NCI-H2081 treated with DMSO at 0.1 percent for 48 hours (cell line): Measurements from ENCODE around the gene IL17RD.

ENCODE experiments used
- DNase-seq: peaks from one replicate; lab custom pipeline; 2025; lab: John Stamatoyannopoulos, UW

Gene IL17RD

GRCh38 chr3:57065588-57065987 is 99.6 kb downstream of the IL17RD start:
- no peak for DNase-seq

GRCh38 chr3:57064572-57064971 is 100.6 kb downstream of the IL17RD start:
- DNase-seq: no peak

GRCh38 chr3:57064001-57064400 is 101.2 kb downstream of the IL17RD start:
- DNase-seq: no peak

GRCh38 chr3:57063032-57063431 is 102.1 kb downstream of the IL17RD start:
- DNase-seq: no peak

- no peak for DNase-seq
Measured at GRCh38 chr3:57062101-57062631, 103.0 kb downstream of the IL17RD start.

- no peak for DNase-seq
Measured at GRCh38 chr3:57061556-57061955, 103.6 kb downstream of the IL17RD start.

- no peak for DNase-seq
Measured at GRCh38 chr3:57060089-57060821, 104.9 kb downstream of the IL17RD start, which contains the start of gene SPATA12. Gene SPATA12, plus strand, starts transcription at chr3:57060664. Its CDS starts 13,031 bp downstream, at chr3:57073695.

GRCh38 chr3:57059411-57059810 is 105.7 kb downstream of the IL17RD start:
- no peak for DNase-seq

DNA sequence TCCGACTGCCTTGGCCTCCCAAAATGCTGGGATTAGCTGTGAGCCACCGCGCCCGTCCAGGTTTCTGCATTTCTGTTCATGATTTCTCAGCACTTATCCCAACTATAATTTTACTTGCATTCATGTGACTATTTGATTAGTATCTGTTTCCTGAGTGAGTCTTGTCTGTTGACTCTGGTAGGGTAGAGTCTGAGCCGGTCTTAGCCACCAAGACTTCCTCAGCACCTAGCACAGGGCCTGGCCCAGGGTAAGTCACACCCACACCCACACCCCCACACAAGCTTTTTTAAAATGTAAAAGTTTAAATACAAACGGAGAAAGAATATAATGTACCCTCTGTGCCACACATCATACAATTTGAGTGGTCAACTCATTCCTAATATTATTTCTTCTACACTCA is 107.8 kb downstream of the IL17RD start:
- DNase-seq: no peak

DNA sequence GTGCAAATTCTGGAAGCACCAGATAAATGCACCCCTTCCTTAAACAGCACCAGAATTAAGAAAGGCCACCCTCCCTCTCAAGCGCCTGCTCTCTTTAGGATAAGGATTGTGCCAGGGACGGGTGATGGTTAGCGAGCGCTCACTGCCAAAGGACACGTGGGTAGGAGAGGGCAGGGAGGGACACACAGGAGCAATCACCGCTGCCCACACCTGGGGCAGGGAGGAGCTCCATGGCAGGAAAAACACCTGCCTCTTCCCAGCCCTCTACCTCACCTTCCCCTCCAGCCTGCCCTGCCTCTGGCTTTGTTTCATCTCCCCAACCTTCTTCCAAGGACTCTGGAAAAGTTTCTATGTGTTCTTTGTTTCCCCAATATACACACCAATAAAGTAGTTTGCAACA is 112.0 kb downstream of the IL17RD start:
- DNase-seq: no peak

DNA sequence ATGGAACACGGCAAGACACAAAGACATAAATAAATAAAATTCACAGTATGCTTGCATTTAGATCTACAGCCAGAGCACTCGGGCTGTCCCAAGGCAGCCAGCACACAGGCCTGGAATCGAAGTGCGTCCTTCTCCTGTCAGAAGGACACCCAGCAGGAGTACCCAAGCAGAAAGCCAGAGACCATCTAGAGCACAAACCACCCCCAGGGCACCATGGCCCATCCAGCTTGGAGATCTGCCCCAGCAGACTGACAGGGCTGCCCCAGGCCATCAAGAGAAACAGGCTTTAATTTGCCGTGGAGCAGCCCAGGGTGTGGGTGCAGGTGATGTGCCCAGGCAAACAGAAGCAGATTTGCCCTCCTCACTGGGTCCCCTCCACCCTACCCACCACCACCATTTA is 112.5 kb downstream of the IL17RD start:
- no peak for DNase-seq

DNA sequence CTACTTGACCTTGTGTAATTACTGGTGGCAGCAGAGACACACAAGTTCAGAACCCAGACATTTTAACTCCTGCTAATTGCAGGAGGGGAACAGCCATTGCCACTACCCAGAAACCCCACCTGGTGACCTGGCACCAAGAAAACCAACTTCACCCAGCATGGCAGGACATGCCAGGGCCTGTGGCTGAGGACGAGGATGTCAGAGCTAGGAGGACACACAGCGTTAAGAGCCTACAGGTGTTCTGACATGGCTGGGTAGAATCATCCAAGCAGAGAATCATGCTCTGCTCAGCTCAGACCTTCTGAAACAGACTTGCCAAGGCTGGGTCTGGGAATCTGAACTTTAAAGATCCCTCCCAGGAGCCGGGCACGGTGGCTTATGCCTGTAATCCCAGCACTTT is 116.4 kb downstream of the IL17RD start:
- DNase-seq: no peak

DNA sequence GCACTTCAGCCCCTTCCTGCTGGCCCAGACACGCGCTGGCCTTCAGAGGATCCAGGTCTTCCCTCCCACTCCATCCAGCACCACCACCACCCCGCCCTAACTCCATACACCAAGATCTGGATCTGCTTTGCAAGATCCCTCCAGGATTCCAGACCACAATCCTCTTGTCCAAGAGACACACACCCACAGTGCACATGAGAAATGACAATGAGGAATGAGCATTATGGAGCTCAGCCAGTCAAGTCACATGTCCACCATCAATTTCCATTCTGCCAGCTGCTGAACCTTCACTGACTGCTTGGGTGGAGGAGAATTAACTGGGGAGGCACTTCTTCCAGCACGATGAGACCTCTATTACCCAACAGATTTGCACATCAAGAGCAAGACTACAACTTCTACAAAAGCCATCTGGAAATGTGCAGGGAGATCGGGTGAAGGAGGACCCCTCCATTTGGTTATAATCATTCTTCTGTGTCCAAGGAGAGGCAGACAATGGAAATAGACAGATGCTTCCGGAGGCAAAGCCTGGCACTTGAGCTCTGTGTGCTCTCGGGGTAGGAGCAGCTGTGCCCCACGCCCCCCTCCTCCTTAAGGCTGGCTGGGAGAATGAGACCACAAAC is 117.0 kb downstream of the IL17RD start:
- no peak for DNase-seq

- no peak for DNase-seq
Measured at GRCh38 chr3:57046101-57046765, 118.9 kb downstream of the IL17RD start.

DNA sequence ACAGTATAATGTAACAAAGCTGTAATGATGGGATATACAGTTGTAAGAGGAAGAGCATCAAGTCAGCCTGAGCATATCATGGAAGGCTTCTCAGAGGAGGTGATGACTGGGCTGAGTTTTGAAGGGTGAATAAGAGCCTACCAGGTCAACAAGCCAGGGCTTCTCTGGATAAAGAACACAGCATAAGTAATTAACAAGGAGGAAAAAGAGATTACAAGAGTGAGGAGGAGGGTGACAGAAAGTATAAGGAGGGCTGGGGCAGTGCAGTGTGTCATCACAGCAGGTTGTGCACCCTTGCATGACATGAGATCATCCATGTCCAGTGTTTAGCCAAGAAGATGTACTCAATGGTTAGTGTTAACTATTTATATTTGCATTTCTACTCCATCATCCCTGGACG is 121.6 kb downstream of the IL17RD start:
- DNase-seq: no peak

- no peak for DNase-seq
Measured at GRCh38 chr3:57041674-57042073, 123.5 kb downstream of the IL17RD start.
